HG02798 (cell line): ENCODE results near the gene SPHK2.

ENCODE experiments used
- ATAC-seq: cut with Tn5 transposase; IDR thresholded peaks from one replicate; pipeline ENCODE4 v1.9.1; 2021; ENCODE audit warnings: mild to moderate bottlenecking; ENCODE audit not compliant: unreplicated experiment, poor library complexity

The SPHK2 gene

GRCh38 chr19:48603001-48603400 lies 16.3 kb upstream of the SPHK2 start:
- ATAC-seq = no peak

- no peak for ATAC-seq
Measured at GRCh38 chr19:48603449-48603848, 15.9 kb upstream of the SPHK2 start.

- ATAC-seq = no peak
Measured at GRCh38 chr19:48603850-48604249, 15.5 kb upstream of the SPHK2 start.

GRCh38 chr19:48606463-48607358 lies 12.6 kb upstream of the SPHK2 start, which contains the start of gene SPACA4:
TSS of gene SPACA4 (plus strand) at chr19:48606742. CDS start at chr19:48606979, 237 bp downstream.
- ATAC-seq = no peak

GRCh38 chr19:48607359-48607755 lies 11.9 kb upstream of the SPHK2 start:
- ATAC-seq = no peak

- ATAC-seq = peak; percentile 72
Measured at GRCh38 chr19:48608798-48609263, 10.5 kb upstream of the SPHK2 start.

GRCh38 chr19:48609571-48610108 lies 9.7 kb upstream of the SPHK2 start:
- ATAC-seq = no peak

GRCh38 chr19:48611872-48612271 lies 7.4 kb upstream of the SPHK2 start:
- no peak for ATAC-seq

- ATAC-seq = no peak
Measured at GRCh38 chr19:48613024-48613851, 6.1 kb upstream of the SPHK2 start.

- no peak for ATAC-seq
Measured at GRCh38 chr19:48613852-48614435, 5.4 kb upstream of the SPHK2 start.

GRCh38 chr19:48614436-48615230 lies 4.7 kb upstream of the SPHK2 start, which contains the start of gene FAM83E:
TSS of gene FAM83E (minus strand) at chr19:48615076. CDS start at chr19:48613372, 1,704 bp downstream.
- no peak for ATAC-seq

- no peak for ATAC-seq
Measured at GRCh38 chr19:48615231-48616040, 3.9 kb upstream of the SPHK2 start.

- ATAC-seq = no peak
Measured at GRCh38 chr19:48616041-48616436, 3.3 kb upstream of the SPHK2 start.

GRCh38 chr19:48616491-48617056 lies 2.7 kb upstream of the SPHK2 start:
- ATAC-seq = no peak

- ATAC-seq = no peak
Measured at GRCh38 chr19:48617146-48617937, 2.0 kb upstream of the SPHK2 start.

GRCh38 chr19:48618278-48618915 lies 909 bp upstream of the SPHK2 start:
- ATAC-seq = no peak
